Thoracic aorta (tissue), 2 donors: ENCODE measurements around the gene DOCK4. TPM values are rescaled to one million over a fixed set of nuclear protein-coding genes. Genes with fewer than 3 reads are reported as not detected.

Experiments used
- ATAC-seq: fragments of 150-250 bp; one replicate; pipeline ENCODE4 v1.8.0; 2017; ENCODE audit warnings: low read depth; ENCODE audit not compliant: insufficient number of reproducible peaks, low FRiP score
- DNase-seq: peaks from one replicate; pipeline ENCODE4 v3.0.0-alpha.2; 2020; ENCODE audit warnings: low spot score
- H3K27ac ChIP-seq, 2 donors: fragments of 200-600 bp; sonication (generic); 1 replicate in 1 of 2; 2 replicates in 1 of 2; pipeline ENCODE4 v1.5.1; 2016; ENCODE audit warnings: mild to moderate bottlenecking in 2 of 2, moderate library complexity in 2 of 2
- H3K27me3 ChIP-seq: fragments of 200-600 bp; sonication (generic); replicated peaks from 2 replicates; pipeline ENCODE4 v1.6.0; 2016; ENCODE audit warnings: mild to moderate bottlenecking; ENCODE audit not compliant: insufficient read depth
- H3K36me3 ChIP-seq: fragments of 200-600 bp; sonication (generic); one replicate; pipeline ENCODE4 v1.5.1; 2016
- H3K4me1 ChIP-seq, 2 donors: fragments of 200-600 bp; sonication (generic); 1 replicate in 1 of 2; 2 replicates in 1 of 2; pipeline versions ENCODE4 v1.5.1 to v1.6.0; 2016; ENCODE audit warnings: low read depth in 2 of 2, mild to moderate bottlenecking in 1 of 2; ENCODE audit not compliant: control insufficient read depth in 1 of 2
- H3K4me3 ChIP-seq: fragments of 200-600 bp; sonication (generic); 2 replicates; pipeline ENCODE4 v1.5.1; 2016; ENCODE audit warnings: mild to moderate bottlenecking
- H3K9me3 ChIP-seq: fragments of 200-600 bp; sonication (generic); 2 replicates; pipeline ENCODE4 v1.5.1; 2016
- CTCF ChIP-seq: fragments of 200-600 bp; sonication (generic); IDR thresholded peaks from one replicate; pipeline ENCODE4 v1.5.1; 2019; ENCODE audit warnings: antibody characterized with exemption
- total RNA-seq, 2 donors: library from RNA; depleted of rRNA; stranded (reverse); fragments of >200 nt; gene quantifications; one replicate each; pipeline versions ENCODE4 v1.1.0 to v1.2.3, GENCODE V29; 2016

The DOCK4 gene
- total RNA-seq, 2 donors from 2014 or later: 22.3 to 71.5 TPM

- TF ChIP-seq CTCF: no peak
These were observed 8.7 kb upstream of the DOCK4 start for GRCh38 chr7:112214883-112215282.

GRCh38 chr7:112214268-112214667 lies 8.1 kb upstream of the DOCK4 start:
- Histone ChIP-seq H3K4me3 (no peak overlapping the region), H3K4me1 (peaks cover 0 to 18% of the 10 kb centered on the region in 2 donors), H3K27ac (no peak overlapping the region), H3K27me3 (no peaks in the 10 kb centered on the region), H3K9me3 (no peaks in the 10 kb centered on the region), H3K36me3 (no peaks in the 10 kb centered on the region)
- DNase-seq: no peak
- TF ChIP-seq CTCF: no peak
- ATAC-seq: no peak

More at GRCh38 chr7:112214883-112215282, 8.7 kb upstream of the DOCK4 start:
- no peaks in the 10 kb centered on the region for H3K36me3 ChIP-seq
- H3K27me3 ChIP-seq: no peaks in the 10 kb centered on the region
- H3K4me3 ChIP-seq: no peak overlapping the region
- H3K4me1 ChIP-seq: peaks cover 0 to 18% of the 10 kb centered on the region in 2 donors
- no peak for ATAC-seq
- no peak overlapping the region for H3K27ac ChIP-seq
- H3K9me3 ChIP-seq: no peaks in the 10 kb centered on the region
- DNase-seq: no peak

- Histone ChIP-seq H3K9me3 (no peaks in the 10 kb centered on the region), H3K27me3 (no peaks in the 10 kb centered on the region), H3K4me3 (no peak overlapping the region), H3K27ac (no peak overlapping the region), H3K36me3 (no peaks in the 10 kb centered on the region), H3K4me1 (peaks cover 0 to 18% of the 10 kb centered on the region in 2 donors)
- ATAC-seq (no peak), DNase-seq (no peak)
- no peak for TF ChIP-seq CTCF
These were observed 7.5 kb upstream of the DOCK4 start for GRCh38 chr7:112213735-112214134.

- H3K4me1 ChIP-seq: peaks cover 0 to 23% of the 10 kb centered on the region in 2 donors
- no peak overlapping the region for H3K27ac ChIP-seq
- ATAC-seq (no peak), DNase-seq (no peak)
- H3K27me3 ChIP-seq: no peaks in the 10 kb centered on the region
- no peaks in the 10 kb centered on the region for H3K9me3 ChIP-seq
- no peak for TF ChIP-seq CTCF
- no peak overlapping the region for H3K4me3 ChIP-seq
- H3K36me3 ChIP-seq: no peaks in the 10 kb centered on the region
These were observed 6.4 kb upstream of the DOCK4 start for GRCh38 chr7:112212571-112212970.

- ATAC-seq (no peak), DNase-seq (no peak)
- Histone ChIP-seq H3K4me3 (no peak overlapping the region), H3K27me3 (no peaks in the 10 kb centered on the region), H3K9me3 (no peaks in the 10 kb centered on the region), H3K4me1 (peaks cover 0 to 28% of the 10 kb centered on the region in 2 donors), H3K27ac (no peak overlapping the region), H3K36me3 (no peaks in the 10 kb centered on the region)
- no peak for TF ChIP-seq CTCF
These were observed 5.2 kb upstream of the DOCK4 start for GRCh38 chr7:112211348-112211907.
